ENCODE measurements around the gene ADGRA1.

DNA sequence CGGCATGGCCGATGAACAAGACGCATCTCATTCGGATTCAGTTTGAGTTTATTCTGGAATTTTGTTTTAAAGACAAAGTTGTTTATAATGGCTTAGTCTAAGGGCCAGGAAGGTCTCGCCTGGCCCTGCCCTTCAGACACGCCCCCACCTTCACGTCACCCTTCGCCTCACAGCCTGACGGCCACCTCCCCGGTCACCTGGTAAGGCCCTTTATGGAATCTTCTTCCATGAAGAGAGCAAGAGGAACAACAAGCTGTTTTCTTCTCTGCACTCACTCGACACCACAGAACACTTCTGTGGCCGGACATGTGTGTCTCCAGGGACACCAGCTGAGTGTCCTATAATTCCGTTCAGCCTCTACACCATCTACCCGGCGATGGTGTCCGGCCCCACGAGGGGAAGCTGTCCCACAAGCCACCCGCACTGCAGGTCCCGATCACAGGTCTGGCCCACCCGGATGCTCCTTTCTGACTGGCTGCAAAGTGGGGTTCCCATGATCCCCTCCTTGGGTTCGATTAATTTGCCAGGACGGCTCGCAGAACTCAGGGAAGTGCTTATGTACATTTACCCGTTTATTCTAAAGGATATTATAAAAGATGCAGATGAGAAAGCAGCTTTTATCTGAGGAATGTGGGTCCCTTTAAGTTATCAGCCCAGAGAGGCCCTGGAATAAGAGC lies 54.9 kb downstream of the ADGRA1 start:
- TF ChIP-seq BACH2 (CRISPR knock-in tag; IDR thresholded peaks at IDR 0.05; ENCODE audit: borderline replicate concordance) (no peak), ZFP3 (CRISPR knock-in tag; IDR thresholded peaks at IDR 0.05) (no peak), ESRRG (CRISPR knock-in tag; IDR thresholded peaks at IDR 0.05) (no peak), TOX (CRISPR knock-in tag; IDR thresholded peaks at IDR 0.05; ENCODE audit: borderline replicate concordance) (no peak), ARNTL (CRISPR knock-in tag; IDR thresholded peaks at IDR 0.05; ENCODE audit: borderline replicate concordance, low read depth) (no peak), ZC3H10 (CRISPR knock-in tag; IDR thresholded peaks at IDR 0.05) (no peak), CSDC2 (CRISPR knock-in tag; IDR thresholded peaks at IDR 0.05) (no peak), ZNF565 (CRISPR knock-in tag; conservative IDR thresholded peaks at IDR 0.05; ENCODE audit: low read depth) (no peak)
- TF ChIP-seq, protein P1, sequence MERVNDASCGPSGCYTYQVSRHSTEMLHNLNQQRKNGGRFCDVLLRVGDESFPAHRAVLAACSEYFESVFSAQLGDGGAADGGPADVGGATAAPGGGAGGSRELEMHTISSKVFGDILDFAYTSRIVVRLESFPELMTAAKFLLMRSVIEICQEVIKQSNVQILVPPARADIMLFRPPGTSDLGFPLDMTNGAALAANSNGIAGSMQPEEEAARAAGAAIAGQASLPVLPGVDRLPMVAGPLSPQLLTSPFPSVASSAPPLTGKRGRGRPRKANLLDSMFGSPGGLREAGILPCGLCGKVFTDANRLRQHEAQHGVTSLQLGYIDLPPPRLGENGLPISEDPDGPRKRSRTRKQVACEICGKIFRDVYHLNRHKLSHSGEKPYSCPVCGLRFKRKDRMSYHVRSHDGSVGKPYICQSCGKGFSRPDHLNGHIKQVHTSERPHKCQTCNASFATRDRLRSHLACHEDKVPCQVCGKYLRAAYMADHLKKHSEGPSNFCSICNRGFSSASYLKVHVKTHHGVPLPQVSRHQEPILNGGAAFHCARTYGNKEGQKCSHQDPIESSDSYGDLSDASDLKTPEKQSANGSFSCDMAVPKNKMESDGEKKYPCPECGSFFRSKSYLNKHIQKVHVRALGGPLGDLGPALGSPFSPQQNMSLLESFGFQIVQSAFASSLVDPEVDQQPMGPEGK (CRISPR knock-in tag; IDR thresholded peaks at IDR 0.05; ENCODE audit: borderline replicate concordance) = no peak
- TF ChIP-seq, protein P2, sequence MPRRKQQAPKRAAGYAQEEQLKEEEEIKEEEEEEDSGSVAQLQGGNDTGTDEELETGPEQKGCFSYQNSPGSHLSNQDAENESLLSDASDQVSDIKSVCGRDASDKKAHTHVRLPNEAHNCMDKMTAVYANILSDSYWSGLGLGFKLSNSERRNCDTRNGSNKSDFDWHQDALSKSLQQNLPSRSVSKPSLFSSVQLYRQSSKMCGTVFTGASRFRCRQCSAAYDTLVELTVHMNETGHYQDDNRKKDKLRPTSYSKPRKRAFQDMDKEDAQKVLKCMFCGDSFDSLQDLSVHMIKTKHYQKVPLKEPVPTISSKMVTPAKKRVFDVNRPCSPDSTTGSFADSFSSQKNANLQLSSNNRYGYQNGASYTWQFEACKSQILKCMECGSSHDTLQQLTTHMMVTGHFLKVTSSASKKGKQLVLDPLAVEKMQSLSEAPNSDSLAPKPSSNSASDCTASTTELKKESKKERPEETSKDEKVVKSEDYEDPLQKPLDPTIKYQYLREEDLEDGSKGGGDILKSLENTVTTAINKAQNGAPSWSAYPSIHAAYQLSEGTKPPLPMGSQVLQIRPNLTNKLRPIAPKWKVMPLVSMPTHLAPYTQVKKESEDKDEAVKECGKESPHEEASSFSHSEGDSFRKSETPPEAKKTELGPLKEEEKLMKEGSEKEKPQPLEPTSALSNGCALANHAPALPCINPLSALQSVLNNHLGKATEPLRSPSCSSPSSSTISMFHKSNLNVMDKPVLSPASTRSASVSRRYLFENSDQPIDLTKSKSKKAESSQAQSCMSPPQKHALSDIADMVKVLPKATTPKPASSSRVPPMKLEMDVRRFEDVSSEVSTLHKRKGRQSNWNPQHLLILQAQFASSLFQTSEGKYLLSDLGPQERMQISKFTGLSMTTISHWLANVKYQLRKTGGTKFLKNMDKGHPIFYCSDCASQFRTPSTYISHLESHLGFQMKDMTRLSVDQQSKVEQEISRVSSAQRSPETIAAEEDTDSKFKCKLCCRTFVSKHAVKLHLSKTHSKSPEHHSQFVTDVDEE (CRISPR knock-in tag; IDR thresholded peaks at IDR 0.05) = no peak
- TF ChIP-seq, protein P3, sequence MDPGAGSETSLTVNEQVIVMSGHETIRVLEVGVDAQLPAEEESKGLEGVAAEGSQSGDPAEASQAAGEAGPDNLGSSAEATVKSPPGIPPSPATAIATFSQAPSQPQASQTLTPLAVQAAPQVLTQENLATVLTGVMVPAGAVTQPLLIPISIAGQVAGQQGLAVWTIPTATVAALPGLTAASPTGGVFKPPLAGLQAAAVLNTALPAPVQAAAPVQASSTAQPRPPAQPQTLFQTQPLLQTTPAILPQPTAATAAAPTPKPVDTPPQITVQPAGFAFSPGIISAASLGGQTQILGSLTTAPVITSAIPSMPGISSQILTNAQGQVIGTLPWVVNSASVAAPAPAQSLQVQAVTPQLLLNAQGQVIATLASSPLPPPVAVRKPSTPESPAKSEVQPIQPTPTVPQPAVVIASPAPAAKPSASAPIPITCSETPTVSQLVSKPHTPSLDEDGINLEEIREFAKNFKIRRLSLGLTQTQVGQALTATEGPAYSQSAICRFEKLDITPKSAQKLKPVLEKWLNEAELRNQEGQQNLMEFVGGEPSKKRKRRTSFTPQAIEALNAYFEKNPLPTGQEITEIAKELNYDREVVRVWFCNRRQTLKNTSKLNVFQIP (CRISPR knock-in tag; IDR thresholded peaks at IDR 0.05; ENCODE audit: borderline replicate concordance, low read depth) = no peak
